ENCODE measurements around the gene VIPR2. TPM values are rescaled to one million over a fixed set of nuclear protein-coding genes. Genes with fewer than 3 reads are reported as not detected.

VIPR2 gene
- total RNA-seq, 4 donors from 2014 or later = 9.3 to 16.6 (median 12.1) TPM

DNA sequence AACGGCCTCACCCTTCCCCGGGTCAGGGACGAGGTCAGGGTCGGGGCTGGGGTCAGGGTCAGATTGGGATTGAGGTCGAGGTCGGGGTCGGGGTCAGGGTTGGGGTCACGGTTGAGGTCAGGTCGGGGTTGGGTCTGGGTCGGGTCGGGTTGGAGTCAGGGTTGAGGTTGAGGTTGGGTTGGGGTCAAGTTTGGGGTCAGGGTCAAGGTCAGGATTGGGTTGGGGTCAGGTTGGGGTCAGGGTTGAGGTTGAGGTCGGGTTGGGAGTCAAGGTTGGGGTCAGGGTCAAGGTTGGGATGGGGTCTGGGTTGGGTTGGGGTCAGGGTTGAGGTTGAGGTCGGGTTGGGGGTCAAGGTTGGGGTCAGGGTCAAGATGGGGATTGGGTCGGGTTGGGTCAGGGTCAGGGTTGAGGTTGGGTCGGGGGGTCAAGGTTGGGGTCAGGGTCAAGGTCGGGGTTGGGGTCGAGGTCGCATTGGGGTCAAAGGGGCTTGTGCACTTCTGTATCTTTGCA is 131.4 kb downstream of the VIPR2 start:
- intact Hi-C loops (cut with DNase I) = no loop called here
- peak overlapping the region; percentile 68 to 81 (median 76) for H3K27ac ChIP-seq (replicated peaks in 1 of 4)
- H3K36me3 ChIP-seq = no peaks in the 10 kb centered on the region
- no peaks in the 10 kb centered on the region for H3K27me3 ChIP-seq
- H3K4me3 ChIP-seq = no peak overlapping the region
- DNase-seq (ENCODE audit: extremely low spot score) = no peak
- TF ChIP-seq POLR2A (IDR thresholded peaks at IDR 0.05; ENCODE audit: low read depth) (no peak), EP300 (IDR thresholded peaks at IDR 0.05) (no peak), POLR2AphosphoS5 (IDR thresholded peaks at IDR 0.05) (no peak)
- TF ChIP-seq, protein P1, sequence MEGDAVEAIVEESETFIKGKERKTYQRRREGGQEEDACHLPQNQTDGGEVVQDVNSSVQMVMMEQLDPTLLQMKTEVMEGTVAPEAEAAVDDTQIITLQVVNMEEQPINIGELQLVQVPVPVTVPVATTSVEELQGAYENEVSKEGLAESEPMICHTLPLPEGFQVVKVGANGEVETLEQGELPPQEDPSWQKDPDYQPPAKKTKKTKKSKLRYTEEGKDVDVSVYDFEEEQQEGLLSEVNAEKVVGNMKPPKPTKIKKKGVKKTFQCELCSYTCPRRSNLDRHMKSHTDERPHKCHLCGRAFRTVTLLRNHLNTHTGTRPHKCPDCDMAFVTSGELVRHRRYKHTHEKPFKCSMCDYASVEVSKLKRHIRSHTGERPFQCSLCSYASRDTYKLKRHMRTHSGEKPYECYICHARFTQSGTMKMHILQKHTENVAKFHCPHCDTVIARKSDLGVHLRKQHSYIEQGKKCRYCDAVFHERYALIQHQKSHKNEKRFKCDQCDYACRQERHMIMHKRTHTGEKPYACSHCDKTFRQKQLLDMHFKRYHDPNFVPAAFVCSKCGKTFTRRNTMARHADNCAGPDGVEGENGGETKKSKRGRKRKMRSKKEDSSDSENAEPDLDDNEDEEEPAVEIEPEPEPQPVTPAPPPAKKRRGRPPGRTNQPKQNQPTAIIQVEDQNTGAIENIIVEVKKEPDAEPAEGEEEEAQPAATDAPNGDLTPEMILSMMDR (IDR thresholded peaks at IDR 0.05) = no peak
- WGBS = 84% methylated on average over 18 of the region's 18 CpGs
- no peaks in the 10 kb centered on the region for H3K9me3 ChIP-seq
- H3K4me1 ChIP-seq = peaks cover 37 to 51% (median 40%) of the 10 kb centered on the region in 4 donors

DNA sequence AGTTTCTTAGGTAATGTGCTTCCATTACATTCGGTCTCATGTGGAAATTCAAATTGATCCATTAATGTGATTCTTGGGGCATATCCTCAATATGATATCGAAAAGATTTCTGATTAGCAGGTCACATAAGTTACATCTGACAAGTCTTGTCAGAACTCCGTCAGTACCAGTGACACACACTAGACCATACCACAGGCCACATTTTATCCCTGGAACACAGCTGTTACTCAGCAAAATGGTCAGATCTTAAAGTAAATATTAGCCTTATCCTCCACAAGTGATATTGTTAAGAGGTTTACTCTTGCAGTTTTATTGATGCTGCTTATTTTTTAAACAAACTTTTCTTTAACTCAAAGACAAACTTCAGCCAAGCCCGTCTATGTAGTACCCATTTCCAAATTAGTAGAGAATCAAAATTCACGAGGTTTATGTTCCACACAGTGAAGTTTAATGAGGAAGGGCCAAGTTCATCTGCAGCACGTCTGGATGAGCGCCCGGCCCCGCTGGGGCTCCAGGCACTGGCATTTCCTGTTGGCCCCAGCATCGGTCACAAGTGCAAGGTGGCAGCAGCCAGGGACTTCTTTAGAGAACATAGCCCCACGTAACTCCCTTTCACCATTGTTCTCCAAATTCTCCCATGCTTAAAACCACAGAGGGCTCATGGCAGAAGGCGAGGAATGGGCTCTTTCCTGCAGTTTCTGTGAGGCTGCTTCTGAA is 132.2 kb downstream of the VIPR2 start:
- peaks cover 37 to 51% (median 40%) of the 10 kb centered on the region in 4 donors for H3K4me1 ChIP-seq
- no peaks in the 10 kb centered on the region for H3K27me3 ChIP-seq
- TF ChIP-seq EP300 (IDR thresholded peaks at IDR 0.05) (no peak), POLR2AphosphoS5 (IDR thresholded peaks at IDR 0.05) (peak; percentile 24 to 52)
- intact Hi-C loops (cut with DNase I) = no loop called here
- 50% methylated on average over 12 of the region's 12 CpGs for WGBS
- no peak for DNase-seq (ENCODE audit: extremely low spot score)
- H3K27ac ChIP-seq (replicated peaks in 1 of 4) = peak overlapping the region; percentile 66 to 81 (median 76)
- H3K4me3 ChIP-seq = no peak overlapping the region
- no peaks in the 10 kb centered on the region for H3K36me3 ChIP-seq
- H3K9me3 ChIP-seq = no peaks in the 10 kb centered on the region

DNA sequence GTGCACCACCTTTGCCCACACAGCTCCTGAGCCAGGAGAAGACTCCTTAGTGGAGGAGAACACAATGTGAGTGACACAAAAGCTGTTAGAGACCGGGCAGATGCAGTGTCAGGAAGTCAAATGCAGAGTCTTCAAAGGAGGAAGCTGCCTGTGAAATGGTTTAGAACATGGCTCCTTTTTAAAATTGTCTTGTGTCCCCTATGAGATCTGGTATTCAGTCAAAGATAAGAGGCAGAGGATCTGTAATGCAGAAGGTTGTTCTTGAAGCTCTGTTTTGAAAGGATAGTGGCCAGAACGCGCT is 133.0 kb downstream of the VIPR2 start:
- TF ChIP-seq POLR2A (IDR thresholded peaks at IDR 0.05; ENCODE audit: low read depth) (no peak), EP300 (IDR thresholded peaks at IDR 0.05) (no peak)
- TF ChIP-seq, protein P1 (IDR thresholded peaks at IDR 0.05) = no peak
- 82% methylated on average over 3 of the region's 3 CpGs for WGBS
- H3K27ac ChIP-seq (replicated peaks in 1 of 4) = peak overlapping the region in 2 of 4 donors; percentile 46 to 81
- no peak for DNase-seq (ENCODE audit: extremely low spot score)
- peaks cover 37 to 51% (median 40%) of the 10 kb centered on the region in 4 donors for H3K4me1 ChIP-seq
- H3K9me3 ChIP-seq = no peaks in the 10 kb centered on the region
- intact Hi-C loops (cut with DNase I) = no loop called here
- H3K36me3 ChIP-seq = no peaks in the 10 kb centered on the region
- H3K27me3 ChIP-seq = no peaks in the 10 kb centered on the region
- H3K4me3 ChIP-seq = no peak overlapping the region

DNA sequence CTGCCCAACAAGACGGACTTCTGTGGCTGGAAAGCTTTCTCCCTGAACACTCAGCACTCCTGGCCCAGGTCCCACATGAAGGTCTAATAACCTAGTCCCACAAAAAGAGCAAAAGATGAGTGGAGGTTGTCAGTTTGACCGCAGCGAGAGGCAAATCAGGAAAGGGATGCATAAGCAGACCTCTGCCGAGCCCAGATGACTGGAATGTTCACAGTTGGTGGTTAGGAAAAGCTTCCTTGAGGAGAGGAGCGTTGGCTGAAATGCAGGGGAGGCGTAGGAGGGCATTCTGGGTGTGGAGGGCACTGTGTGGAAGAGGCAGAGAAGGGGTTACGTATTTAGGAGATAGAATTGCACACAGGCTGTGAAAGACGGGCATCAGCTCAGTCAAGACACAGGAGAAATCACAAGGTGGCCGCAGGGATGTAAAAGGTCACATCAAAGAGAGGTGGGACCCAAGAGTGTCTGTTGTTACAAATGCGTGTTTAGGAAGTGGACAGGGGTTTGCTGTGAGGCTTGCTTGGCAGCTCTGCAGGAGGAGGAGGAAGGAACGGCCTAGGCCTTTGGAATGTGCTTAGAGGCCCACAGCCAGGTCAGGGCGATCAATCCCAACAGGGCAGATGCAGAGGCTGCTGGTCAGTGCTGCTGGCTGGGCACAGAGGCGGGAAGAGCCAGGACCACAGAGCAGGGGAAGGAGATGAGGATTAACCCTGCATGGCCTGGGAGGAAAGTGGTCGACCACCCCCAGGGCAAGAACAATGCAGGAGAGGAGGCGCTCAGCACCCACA is 133.5 kb downstream of the VIPR2 start:
- Histone ChIP-seq H3K4me1 (peaks cover 33 to 51% (median 38%) of the 10 kb centered on the region in 4 donors), H3K27ac (replicated peaks in 1 of 4) (peak overlapping the region in 1 of 4 donors; percentile 81), H3K4me3 (no peak overlapping the region), H3K27me3 (no peaks in the 10 kb centered on the region), H3K9me3 (no peaks in the 10 kb centered on the region), H3K36me3 (no peaks in the 10 kb centered on the region)
- WGBS = 83% methylated on average over 15 of the region's 15 CpGs
- TF ChIP-seq POLR2A (IDR thresholded peaks at IDR 0.05; ENCODE audit: low read depth) (no peak), EP300 (IDR thresholded peaks at IDR 0.05) (no peak), POLR2AphosphoS5 (IDR thresholded peaks at IDR 0.05) (no peak)
- TF ChIP-seq, protein P1 (IDR thresholded peaks at IDR 0.05) = no peak
- no peak for DNase-seq (ENCODE audit: extremely low spot score)
- intact Hi-C loops (cut with DNase I) = no loop called here

DNA sequence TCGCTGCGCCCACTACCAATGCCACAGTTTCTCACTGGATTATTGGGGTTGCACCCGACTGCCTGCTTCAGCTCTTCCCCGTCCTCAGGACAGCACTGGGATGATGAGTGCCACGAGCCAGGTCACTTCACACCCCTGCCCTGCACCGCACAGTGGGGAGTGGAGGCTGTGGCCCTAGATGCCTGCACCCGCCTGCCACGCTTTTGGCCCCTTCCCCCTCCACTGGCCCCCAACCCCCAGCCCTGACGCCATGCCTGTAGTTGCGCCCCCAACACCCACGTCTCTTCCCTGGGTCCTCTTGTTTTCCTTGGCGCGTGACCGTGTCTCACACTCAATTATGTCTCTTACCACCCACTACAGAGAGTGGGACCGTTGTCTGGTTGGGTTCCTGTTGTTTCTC is 134.3 kb downstream of the VIPR2 start:
- H3K4me3 ChIP-seq = no peak overlapping the region
- 92% methylated on average over 15 of the region's 15 CpGs for WGBS
- H3K9me3 ChIP-seq = no peaks in the 10 kb centered on the region
- H3K27me3 ChIP-seq = no peaks in the 10 kb centered on the region
- H3K36me3 ChIP-seq = no peaks in the 10 kb centered on the region
- intact Hi-C loops (cut with DNase I) = no loop called here
- TF ChIP-seq POLR2A (IDR thresholded peaks at IDR 0.05; ENCODE audit: low read depth) (no peak), POLR2AphosphoS5 (IDR thresholded peaks at IDR 0.05) (no peak), EP300 (IDR thresholded peaks at IDR 0.05) (no peak)
- TF ChIP-seq, protein P1 (IDR thresholded peaks at IDR 0.05) = no peak
- DNase-seq (ENCODE audit: extremely low spot score) = no peak
- peaks cover 26 to 44% (median 32%) of the 10 kb centered on the region in 4 donors for H3K4me1 ChIP-seq
- no peak overlapping the region for H3K27ac ChIP-seq (replicated peaks in 1 of 4)
